Fibroblast of villous mesenchyme (primary cell): ENCODE data around the gene DIP2B. TPM values are rescaled to one million over a fixed set of nuclear protein-coding genes. Genes with fewer than 3 reads are reported as not detected.

Experiments used
- DNase-seq: peaks from one replicate; pipeline ENCODE4 v3.0.0-alpha.2; 2010; ENCODE audit warnings: low read depth
- H3K4me3 ChIP-seq: 2 replicates; pipeline ENCODE4 v1.5.1; 2011; ENCODE audit warnings: low read depth, mild to moderate bottlenecking, low read length
- CTCF ChIP-seq: IDR thresholded peaks from 2 replicates; pipeline ENCODE4 v1.5.1; 2012; ENCODE audit warnings: low read depth, mild to moderate bottlenecking, low read length; ENCODE audit not compliant: insufficient read depth
- total RNA-seq: library from RNA; depleted of rRNA; stranded (reverse); fragments of >200 nt; gene quantifications from 2 replicates; pipeline ENCODE4 v1.2.3, GENCODE V29; 2012

DIP2B gene
- total RNA-seq, 1 donor = 29.8 TPM

GRCh38 chr12:50528800-50529199 lies 24.0 kb downstream of the DIP2B start:
- DNase-seq = no peak
- H3K4me3 ChIP-seq = no peak overlapping the region
- TF ChIP-seq CTCF = no peak

- DNase-seq = no peak
These were observed 24.6 kb downstream of the DIP2B start for GRCh38 chr12:50529345-50529744.

GRCh38 chr12:50530532-50530931 lies 25.7 kb downstream of the DIP2B start:
- no peak for DNase-seq
- no peak overlapping the region for H3K4me3 ChIP-seq
- TF ChIP-seq CTCF = no peak

More at GRCh38 chr12:50529345-50529744, 24.6 kb downstream of the DIP2B start:
- no peak for TF ChIP-seq CTCF
- no peak overlapping the region for H3K4me3 ChIP-seq

GRCh38 chr12:50533203-50533584 lies 28.4 kb downstream of the DIP2B start:
- TF ChIP-seq CTCF = no peak
- no peak overlapping the region for H3K4me3 ChIP-seq
- no peak for DNase-seq

- no peak for TF ChIP-seq CTCF
- no peak for DNase-seq
- H3K4me3 ChIP-seq = no peak overlapping the region
These were observed 29.2 kb downstream of the DIP2B start for GRCh38 chr12:50533971-50534370.

GRCh38 chr12:50536831-50537537 lies 32.2 kb downstream of the DIP2B start:
- no peak for TF ChIP-seq CTCF
- H3K4me3 ChIP-seq = no peak overlapping the region
- no peak for DNase-seq

- no peak for DNase-seq
- H3K4me3 ChIP-seq = no peak overlapping the region
- TF ChIP-seq CTCF = no peak
These were observed 32.7 kb downstream of the DIP2B start for GRCh38 chr12:50537538-50537919.
